Osteoblast (primary cell): ENCODE data around the gene KASH5. TPM values are rescaled to one million over a fixed set of nuclear protein-coding genes. Genes with fewer than 3 reads are reported as not detected.
"Not testable (repeated sequence)": the region's sequence is repeated elsewhere in the genome, so short reads cannot be mapped to it uniquely, and the experiment has no call there.

Experiments used
- DNase-seq: peaks from one replicate; pipeline ENCODE4 v3.0.0; 2011; ENCODE audit warnings: low spot score, mixed read lengths; ENCODE audit not compliant: insufficient read length; ENCODE audit errors: missing footprints
- H2AFZ ChIP-seq: 2 replicates; pipeline ENCODE4 v1.6.0; 2011; ENCODE audit warnings: mild to moderate bottlenecking, low read length
- H3K27ac ChIP-seq: 2 replicates; pipeline ENCODE4 v1.5.1; 2011; ENCODE audit warnings: mild to moderate bottlenecking, low read depth, low read length, moderate library complexity
- H3K27me3 ChIP-seq: 2 replicates; pipeline ENCODE4 v1.6.0; 2012; ENCODE audit warnings: mild to moderate bottlenecking, control low read depth, inconsistent platforms, low read length, moderate library complexity; ENCODE audit not compliant: insufficient read depth
- H3K36me3 ChIP-seq: 2 replicates; pipeline ENCODE4 v1.5.1; 2011; ENCODE audit warnings: mild to moderate bottlenecking, low read length, control low read depth, moderate library complexity; ENCODE audit not compliant: insufficient read depth
- H3K4me1 ChIP-seq: 2 replicates; pipeline ENCODE4 v1.5.1; 2011; ENCODE audit warnings: mild to moderate bottlenecking, low read length, control low read depth, moderate library complexity; ENCODE audit not compliant: insufficient read depth
- H3K4me2 ChIP-seq: 2 replicates; pipeline ENCODE4 v1.6.0; 2011; ENCODE audit warnings: mild to moderate bottlenecking, low read length; ENCODE audit not compliant: insufficient read depth
- H3K4me3 ChIP-seq: fragments of 200-600 bp; sonication (generic); 3 replicates; pipeline ENCODE4 v1.5.1; 2012; ENCODE audit warnings: mild to moderate bottlenecking, low read length, inconsistent platforms; ENCODE audit not compliant: insufficient read depth
- H3K79me2 ChIP-seq: 2 replicates; pipeline ENCODE4 v1.6.0; 2012; ENCODE audit warnings: mild to moderate bottlenecking, low read length, control low read depth, inconsistent platforms; ENCODE audit not compliant: insufficient read depth
- H3K9me3 ChIP-seq: 2 replicates; pipeline ENCODE4 v1.5.1; 2011; ENCODE audit warnings: low read depth, low read length, control low read depth
- H4K20me1 ChIP-seq: 2 replicates; pipeline ENCODE4 v1.6.0; 2012; ENCODE audit warnings: mild to moderate bottlenecking, low read length, control low read depth; ENCODE audit not compliant: insufficient read depth
- CTCF ChIP-seq: IDR thresholded peaks from 2 replicates; pipeline ENCODE4 v1.5.1; 2011; ENCODE audit warnings: mild to moderate bottlenecking, low read depth, low read length, moderate library complexity; ENCODE audit errors: extremely low read depth
- total RNA-seq: library from RNA; depleted of rRNA; stranded (reverse); fragments of >200 nt; gene quantifications from 2 replicates; pipeline ENCODE4 v1.2.3, GENCODE V29; 2012

The KASH5 gene
- total RNA-seq, 1 donor = not detected

DNA sequence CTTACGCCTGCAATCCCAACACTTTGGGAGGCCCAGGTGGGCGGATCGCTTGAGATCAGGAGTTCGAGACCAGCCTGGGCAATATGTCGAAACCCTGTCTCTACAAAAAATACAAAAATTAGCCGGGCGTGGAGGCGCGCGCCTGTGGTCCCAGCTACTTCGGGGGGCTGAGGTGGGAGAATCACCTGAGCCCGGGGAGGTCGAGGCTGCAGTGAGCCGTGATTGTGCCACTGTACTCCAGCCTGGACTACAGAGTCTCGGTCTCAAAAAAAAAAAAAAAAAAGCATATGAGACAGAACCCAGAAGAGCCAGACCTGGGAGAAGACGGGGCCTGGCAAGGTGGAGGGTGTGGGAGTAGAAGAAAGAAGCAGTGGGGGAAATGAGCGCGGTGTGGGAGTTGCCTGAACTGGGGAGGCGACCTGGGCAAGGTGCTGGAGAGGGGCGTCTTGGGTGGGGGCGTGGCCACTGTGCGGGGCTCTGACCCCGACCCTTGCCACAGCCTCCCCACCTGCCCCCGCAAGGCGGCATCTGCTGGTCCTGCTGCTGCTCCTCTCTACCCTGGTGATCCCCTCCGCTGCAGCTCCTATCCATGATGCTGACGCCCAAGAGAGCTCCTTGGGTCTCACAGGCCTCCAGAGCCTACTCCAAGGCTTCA, 23.8 kb upstream of the KASH5 start:
- Histone ChIP-seq H3K4me1 (peaks cover 12% of the 10 kb centered on the region), H3K4me3 (peak overlapping the region; percentile 82), H3K9me3 (peaks cover 1% of the 10 kb centered on the region), H4K20me1 (no peaks in the 10 kb centered on the region), H3K79me2 (peaks cover 6% of the 10 kb centered on the region), H3K4me2 (peak overlapping the region; percentile 95), H2AFZ (peak overlapping the region; percentile 83), H3K27ac (no peak overlapping the region), H3K27me3 (no peaks in the 10 kb centered on the region), H3K36me3 (no peaks in the 10 kb centered on the region)
- DNase-seq = no peak
- TF ChIP-seq CTCF = no peak

GRCh38 chr19:49366110-49366509, 21.9 kb upstream of the KASH5 start:
- Histone ChIP-seq H4K20me1 (no peaks in the 10 kb centered on the region), H3K4me3 (no peak overlapping the region), H3K27me3 (no peaks in the 10 kb centered on the region), H3K9me3 (peaks cover 10% of the 10 kb centered on the region), H2AFZ (no peak overlapping the region), H3K27ac (no peak overlapping the region), H3K4me1 (peaks cover 12% of the 10 kb centered on the region), H3K36me3 (no peaks in the 10 kb centered on the region), H3K4me2 (no peak overlapping the region), H3K79me2 (peaks cover 5% of the 10 kb centered on the region)
- DNase-seq = no peak
- TF ChIP-seq CTCF = no peak

DNA sequence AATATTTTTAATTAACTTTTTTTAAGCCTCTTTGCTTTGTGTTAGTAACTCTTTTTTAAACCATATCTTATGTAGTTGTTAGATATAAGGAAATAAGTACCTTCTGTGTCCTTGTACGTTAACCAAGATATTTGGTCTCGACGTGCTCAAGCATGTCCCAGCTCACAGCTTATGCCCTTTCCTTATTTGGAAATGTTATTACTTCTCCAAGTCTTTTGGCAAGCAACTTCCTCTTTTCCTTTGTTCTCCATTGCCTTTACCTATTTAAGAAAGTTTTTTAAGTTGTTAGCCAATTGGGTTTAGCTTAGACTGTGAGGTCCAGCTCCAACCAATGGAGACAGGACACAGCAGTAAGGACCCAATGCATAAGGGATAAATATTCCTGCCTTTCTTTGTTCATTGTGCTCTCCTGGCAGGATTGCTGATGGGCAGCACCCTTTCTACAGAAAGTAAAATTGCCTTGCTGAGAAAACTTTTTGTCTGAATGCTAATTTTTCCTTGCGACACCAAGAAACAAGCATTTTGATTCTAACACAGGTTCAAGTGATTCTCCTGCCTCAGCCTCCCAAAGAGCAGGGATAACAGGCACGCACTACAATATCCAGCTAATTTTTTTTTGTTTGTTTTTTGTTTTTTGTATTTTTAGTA, 19.2 kb upstream of the KASH5 start:
- H3K4me3 ChIP-seq = no peak overlapping the region
- no peak overlapping the region for H2AFZ ChIP-seq
- no peaks in the 10 kb centered on the region for H3K36me3 ChIP-seq
- H3K9me3 ChIP-seq = peaks cover 10% of the 10 kb centered on the region
- H3K79me2 ChIP-seq = no peaks in the 10 kb centered on the region
- no peak for TF ChIP-seq CTCF
- no peak overlapping the region for H3K27ac ChIP-seq
- H3K4me1 ChIP-seq = no peaks in the 10 kb centered on the region
- no peak for DNase-seq
- H4K20me1 ChIP-seq = no peaks in the 10 kb centered on the region
- no peak overlapping the region for H3K4me2 ChIP-seq
- H3K27me3 ChIP-seq = no peaks in the 10 kb centered on the region

DNA sequence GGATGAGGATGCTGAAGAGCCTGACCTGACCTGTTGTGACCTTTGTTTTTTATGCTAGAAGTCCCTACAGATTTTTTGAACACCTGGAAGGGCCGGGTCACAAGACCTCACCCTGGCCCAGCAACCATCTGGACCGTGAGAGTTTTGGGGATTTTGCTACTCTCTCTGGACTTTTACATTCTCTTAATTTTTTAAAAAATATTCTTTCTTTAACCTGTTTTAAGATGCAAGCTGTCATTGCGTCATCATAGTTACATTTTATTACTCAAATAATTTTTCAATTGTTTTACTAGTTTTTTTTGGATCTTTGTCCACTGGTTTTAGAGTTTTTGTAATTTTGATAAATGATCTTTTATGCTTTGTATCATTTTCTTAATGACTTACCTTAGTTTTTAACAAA, 16.9 kb upstream of the KASH5 start:
- Histone ChIP-seq H3K36me3 (no peaks in the 10 kb centered on the region), H2AFZ (no peak overlapping the region), H4K20me1 (no peaks in the 10 kb centered on the region), H3K4me2 (no peak overlapping the region), H3K9me3 (peaks cover 10% of the 10 kb centered on the region), H3K4me1 (no peaks in the 10 kb centered on the region), H3K27ac (no peak overlapping the region), H3K27me3 (no peaks in the 10 kb centered on the region), H3K79me2 (no peaks in the 10 kb centered on the region), H3K4me3 (no peak overlapping the region)
- no peak for TF ChIP-seq CTCF
- DNase-seq = peak; percentile 32

GRCh38 chr19:49373174-49373573, 14.9 kb upstream of the KASH5 start:
- not testable (repeated sequence) for H3K27me3 ChIP-seq, H3K4me2 ChIP-seq, H3K4me1 ChIP-seq, H3K36me3 ChIP-seq, DNase-seq, H3K4me3 ChIP-seq, H3K9me3 ChIP-seq, H3K27ac ChIP-seq, H3K79me2 ChIP-seq, H4K20me1 ChIP-seq, H2AFZ ChIP-seq
